ENCODE measurements around the gene COL23A1. TPM values are rescaled to one million over a fixed set of nuclear protein-coding genes. Genes with fewer than 3 reads are reported as not detected.

COL23A1 gene
- total and polyA plus RNA-seq, 3 experiments from 2014 or later = 0.20 to 0.28 TPM; not detected in 1

GRCh38 chr5:178625679-178626483, 35.7 kb upstream of the COL23A1 start:
- peak overlapping the region; percentile 97 to 100 (median 100) for H3K27ac Mint-ChIP-seq
- no peaks in the 10 kb centered on the region for H3K27me3 ChIP-seq (ENCODE audit: insufficient read depth, low read length, poor library complexity, severe bottlenecking)
- H3K27me3 Mint-ChIP-seq = no peaks in the 10 kb centered on the region
- no peaks in the 10 kb centered on the region for H3K9me3 Mint-ChIP-seq
- ChIA-PET CTCF (interaction anchor here (0.8 to 0.9 kb wide), 2 partner anchors 15 to 105 kb away, joined by 3 to 4 read pairs; partner anchors contain the start of gene ZNF354A), POLR2A (interaction anchor here (0.7 to 1.5 kb wide), 4 partner anchors 12 to 925 kb away, joined by 3 to 7 read pairs (median 4); partner anchors contain the start of genes RUFY1 and ZNF354A)
- peak overlapping the region; percentile 95 to 100 (median 99) for H3K4me3 Mint-ChIP-seq
- peak overlapping the region; percentile 94 for H3K4me3 ChIP-seq (ENCODE audit: low read length)
- peaks cover 0 to 43% (median 6%) of the 10 kb centered on the region in 3 donors for H3K36me3 Mint-ChIP-seq
- H3K4me1 ChIP-seq (ENCODE audit: insufficient read depth, low read length) = peaks cover 41% of the 10 kb centered on the region
- DNase-seq = peak in 1 of 5 donors; percentile 5
- H3K4me1 Mint-ChIP-seq = peaks cover 44 to 56% (median 54%) of the 10 kb centered on the region in 3 donors
- H3K9me3 ChIP-seq (ENCODE audit: low read length) = no peaks in the 10 kb centered on the region
- peaks cover 18% of the 10 kb centered on the region for H3K36me3 ChIP-seq (ENCODE audit: insufficient read depth, low read length)
- H3K27ac ChIP-seq (ENCODE audit: low read depth, low read length) = peak overlapping the region; percentile 99

- Histone ChIP-seq H3K27me3 (ENCODE audit: insufficient read depth, low read length, poor library complexity, severe bottlenecking) (no peaks in the 10 kb centered on the region), H3K27ac (ENCODE audit: low read depth, low read length) (peak overlapping the region; percentile 99), H3K36me3 (ENCODE audit: insufficient read depth, low read length) (peaks cover 28% of the 10 kb centered on the region), H3K4me1 (ENCODE audit: insufficient read depth, low read length) (peaks cover 50% of the 10 kb centered on the region), H3K9me3 (ENCODE audit: low read length) (no peaks in the 10 kb centered on the region), H3K4me3 (ENCODE audit: low read length) (peak overlapping the region; percentile 94)
- ChIA-PET POLR2A (interaction anchor here (1.4 to 1.5 kb wide), 2 partner anchors 106 to 926 kb away, joined by 4 to 7 read pairs; partner anchors contain the start of genes RUFY1 and ZNF354A), CTCF (interaction anchor here (0.8 to 1.4 kb wide), 2 partner anchors 16 to 107 kb away, joined by 3 to 4 read pairs; no protein-coding TSS in a partner anchor)
- Mint-ChIP-seq H3K4me3 (peak overlapping the region; percentile 95 to 100 (median 99)), H3K27ac (peak overlapping the region in 7 of 8 donors; percentile 73 to 100 (median 99)), H3K27me3 (no peaks in the 10 kb centered on the region), H3K9me3 (no peaks in the 10 kb centered on the region), H3K36me3 (peaks cover 0 to 53% (median 15%) of the 10 kb centered on the region in 3 donors), H3K4me1 (peaks cover 54 to 66% (median 64%) of the 10 kb centered on the region in 3 donors)
- DNase-seq = no peak
Observed at GRCh38 chr5:178624631-178625546, 34.7 kb upstream of the COL23A1 start.

GRCh38 chr5:178622679-178623247, 32.6 kb upstream of the COL23A1 start:
- Histone ChIP-seq H3K9me3 (ENCODE audit: low read length) (no peaks in the 10 kb centered on the region), H3K27me3 (ENCODE audit: insufficient read depth, low read length, poor library complexity, severe bottlenecking) (no peaks in the 10 kb centered on the region), H3K4me1 (ENCODE audit: insufficient read depth, low read length) (peaks cover 50% of the 10 kb centered on the region), H3K36me3 (ENCODE audit: insufficient read depth, low read length) (peaks cover 43% of the 10 kb centered on the region), H3K4me3 (ENCODE audit: low read length) (no peak overlapping the region), H3K27ac (ENCODE audit: low read depth, low read length) (no peak overlapping the region)
- Mint-ChIP-seq H3K4me1 (peaks cover 69 to 83% (median 79%) of the 10 kb centered on the region in 3 donors), H3K36me3 (peaks cover 0 to 73% (median 24%) of the 10 kb centered on the region in 3 donors), H3K9me3 (no peaks in the 10 kb centered on the region), H3K4me3 (peak overlapping the region in 5 of 7 donors; percentile 0 to 99 (median 12)), H3K27me3 (no peaks in the 10 kb centered on the region), H3K27ac (peak overlapping the region in 3 of 8 donors; percentile 6 to 77 (median 50))
- POLR2A ChIA-PET = no interaction called here
- CTCF ChIA-PET = no interaction called here
- DNase-seq = no peak

- H3K36me3 ChIP-seq (ENCODE audit: insufficient read depth, low read length) = peaks cover 60% of the 10 kb centered on the region
- H3K4me3 ChIP-seq (ENCODE audit: low read length) = no peak overlapping the region
- Mint-ChIP-seq H3K4me1 (peaks cover 61 to 77% (median 75%) of the 10 kb centered on the region in 3 donors), H3K4me3 (peak overlapping the region in 1 of 7 donors; percentile 4), H3K36me3 (peaks cover 0 to 86% (median 29%) of the 10 kb centered on the region in 3 donors), H3K27me3 (no peaks in the 10 kb centered on the region), H3K9me3 (no peaks in the 10 kb centered on the region), H3K27ac (peak overlapping the region in 4 of 8 donors; percentile 7 to 24 (median 14))
- ChIA-PET CTCF (no interaction called here), POLR2A (no interaction called here)
- H3K9me3 ChIP-seq (ENCODE audit: low read length) = no peaks in the 10 kb centered on the region
- peaks cover 33% of the 10 kb centered on the region for H3K4me1 ChIP-seq (ENCODE audit: insufficient read depth, low read length)
- DNase-seq = no peak
- H3K27me3 ChIP-seq (ENCODE audit: insufficient read depth, low read length, poor library complexity, severe bottlenecking) = no peaks in the 10 kb centered on the region
- H3K27ac ChIP-seq (ENCODE audit: low read depth, low read length) = no peak overlapping the region
Observed at GRCh38 chr5:178619390-178619789, 29.2 kb upstream of the COL23A1 start.

GRCh38 chr5:178612299-178612698, 22.1 kb upstream of the COL23A1 start:
- Mint-ChIP-seq H3K27ac (peak overlapping the region in 1 of 8 donors; percentile 20), H3K27me3 (no peaks in the 10 kb centered on the region), H3K36me3 (peaks cover 16 to 77% (median 28%) of the 10 kb centered on the region in 3 donors), H3K4me1 (peaks cover 19 to 45% (median 42%) of the 10 kb centered on the region in 3 donors), H3K4me3 (no peak overlapping the region), H3K9me3 (no peaks in the 10 kb centered on the region)
- ChIA-PET CTCF (no interaction called here), POLR2A (interaction anchor here (1.4 kb wide), 1 partner anchor 14 kb away, joined by 4 read pairs; no protein-coding TSS in a partner anchor)
- Histone ChIP-seq H3K9me3 (ENCODE audit: low read length) (no peaks in the 10 kb centered on the region), H3K4me1 (ENCODE audit: insufficient read depth, low read length) (no peaks in the 10 kb centered on the region), H3K27me3 (ENCODE audit: insufficient read depth, low read length, poor library complexity, severe bottlenecking) (no peaks in the 10 kb centered on the region), H3K36me3 (ENCODE audit: insufficient read depth, low read length) (peaks cover 56% of the 10 kb centered on the region), H3K4me3 (ENCODE audit: low read length) (no peak overlapping the region), H3K27ac (ENCODE audit: low read depth, low read length) (no peak overlapping the region)
- DNase-seq = no peak

- no peaks in the 10 kb centered on the region for H3K27me3 Mint-ChIP-seq
- H3K4me3 Mint-ChIP-seq = no peak overlapping the region
- no peak overlapping the region for H3K27ac ChIP-seq (ENCODE audit: low read depth, low read length)
- no peaks in the 10 kb centered on the region for H3K9me3 ChIP-seq (ENCODE audit: low read length)
- peaks cover 8 to 79% (median 20%) of the 10 kb centered on the region in 3 donors for H3K36me3 Mint-ChIP-seq
- H3K9me3 Mint-ChIP-seq = no peaks in the 10 kb centered on the region
- no peaks in the 10 kb centered on the region for H3K27me3 ChIP-seq (ENCODE audit: insufficient read depth, low read length, poor library complexity, severe bottlenecking)
- CTCF ChIA-PET = no interaction called here
- peaks cover 3 to 15% (median 14%) of the 10 kb centered on the region in 3 donors for H3K4me1 Mint-ChIP-seq
- H3K4me3 ChIP-seq (ENCODE audit: low read length) = no peak overlapping the region
- peaks cover 43% of the 10 kb centered on the region for H3K36me3 ChIP-seq (ENCODE audit: insufficient read depth, low read length)
- DNase-seq = no peak
- no peaks in the 10 kb centered on the region for H3K4me1 ChIP-seq (ENCODE audit: insufficient read depth, low read length)
- peak overlapping the region in 2 of 8 donors; percentile 5 to 48 for H3K27ac Mint-ChIP-seq
- POLR2A ChIA-PET = no interaction called here
Observed at GRCh38 chr5:178606269-178606668, 16.1 kb upstream of the COL23A1 start.

- H3K27ac ChIP-seq (ENCODE audit: low read depth, low read length) = no peak overlapping the region
- H3K9me3 ChIP-seq (ENCODE audit: low read length) = no peaks in the 10 kb centered on the region
- peaks cover 8 to 80% (median 18%) of the 10 kb centered on the region in 3 donors for H3K36me3 Mint-ChIP-seq
- DNase-seq = no peak
- ChIA-PET POLR2A (no interaction called here), CTCF (no interaction called here)
- peaks cover 3 to 12% (median 11%) of the 10 kb centered on the region in 3 donors for H3K4me1 Mint-ChIP-seq
- no peaks in the 10 kb centered on the region for H3K4me1 ChIP-seq (ENCODE audit: insufficient read depth, low read length)
- no peak overlapping the region for H3K4me3 ChIP-seq (ENCODE audit: low read length)
- H3K4me3 Mint-ChIP-seq = no peak overlapping the region
- H3K27me3 Mint-ChIP-seq = no peaks in the 10 kb centered on the region
- H3K36me3 ChIP-seq (ENCODE audit: insufficient read depth, low read length) = peaks cover 39% of the 10 kb centered on the region
- H3K27me3 ChIP-seq (ENCODE audit: insufficient read depth, low read length, poor library complexity, severe bottlenecking) = no peaks in the 10 kb centered on the region
- no peak overlapping the region for H3K27ac Mint-ChIP-seq
- no peaks in the 10 kb centered on the region for H3K9me3 Mint-ChIP-seq
Observed at GRCh38 chr5:178605788-178606187, 15.6 kb upstream of the COL23A1 start.
